ENCODE data around the gene PEX19. TPM values are rescaled to one million over a fixed set of nuclear protein-coding genes. Genes with fewer than 3 reads are reported as not detected.
"Not testable (repeated sequence)": the region's sequence is repeated elsewhere in the genome, so short reads cannot be mapped to it uniquely, and the experiment has no call there.

PEX19 gene
- total RNA-seq, 1 donor from 2014 or later: 21.6 TPM

- H3K4me3 ChIP-seq (ENCODE audit: low read depth, low read length): no peak overlapping the region
- DNase-seq (ENCODE audit: low read depth): no peak
- TF ChIP-seq CTCF (conservative IDR thresholded peaks at IDR 0.05; ENCODE audit: low read depth, low read length): no peak
Observed at GRCh38 chr1:160296036-160296435, 11.1 kb upstream of the PEX19 start.

DNA sequence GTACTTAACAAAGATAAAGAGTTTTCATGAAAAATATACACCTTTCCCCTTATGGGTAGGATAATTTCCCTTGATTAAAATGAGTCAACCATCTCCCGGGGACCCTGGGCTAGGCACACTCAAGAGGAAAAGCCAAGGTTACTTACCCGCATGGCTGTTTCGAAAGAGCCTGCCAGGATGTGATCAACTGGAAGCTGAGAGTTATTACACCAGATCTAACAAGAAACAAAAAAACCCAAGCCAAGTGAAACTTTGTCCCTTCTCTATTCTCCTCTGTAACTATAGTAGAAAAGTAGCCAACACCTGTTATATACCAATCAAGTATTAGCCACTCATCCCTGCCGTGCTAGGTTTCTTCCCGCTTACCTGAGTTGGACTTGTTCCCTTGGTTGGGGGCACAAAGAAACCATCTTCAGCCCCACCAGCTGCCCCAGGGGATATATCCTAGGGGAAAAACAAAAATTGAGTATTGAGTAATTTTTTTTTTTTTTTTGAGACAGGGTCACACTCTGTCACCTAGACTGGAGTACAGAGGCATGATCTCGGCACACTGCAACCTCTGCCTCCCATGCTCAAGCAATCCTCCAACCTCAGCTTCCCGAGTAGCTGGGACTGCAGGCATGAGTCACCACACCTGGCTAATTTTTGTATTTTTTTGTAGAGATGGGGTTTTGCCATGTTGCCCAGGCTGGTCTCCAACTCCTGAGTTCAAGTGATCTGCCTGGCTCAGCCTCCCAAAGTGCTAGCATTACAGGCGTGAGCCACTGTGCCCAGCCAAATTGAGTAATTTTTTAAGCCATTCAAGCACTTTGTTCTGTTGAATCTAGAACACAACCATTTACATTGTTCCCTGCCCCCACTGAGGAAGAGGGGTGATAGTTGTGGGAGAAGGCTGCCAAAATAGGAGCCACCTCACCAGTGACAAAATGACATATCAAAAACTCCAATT lies 8.4 kb upstream of the PEX19 start:
- DNase-seq (ENCODE audit: low read depth): no peak
- no peak for TF ChIP-seq CTCF (conservative IDR thresholded peaks at IDR 0.05; ENCODE audit: low read depth, low read length)
- no peak overlapping the region for H3K4me3 ChIP-seq (ENCODE audit: low read depth, low read length)

DNA sequence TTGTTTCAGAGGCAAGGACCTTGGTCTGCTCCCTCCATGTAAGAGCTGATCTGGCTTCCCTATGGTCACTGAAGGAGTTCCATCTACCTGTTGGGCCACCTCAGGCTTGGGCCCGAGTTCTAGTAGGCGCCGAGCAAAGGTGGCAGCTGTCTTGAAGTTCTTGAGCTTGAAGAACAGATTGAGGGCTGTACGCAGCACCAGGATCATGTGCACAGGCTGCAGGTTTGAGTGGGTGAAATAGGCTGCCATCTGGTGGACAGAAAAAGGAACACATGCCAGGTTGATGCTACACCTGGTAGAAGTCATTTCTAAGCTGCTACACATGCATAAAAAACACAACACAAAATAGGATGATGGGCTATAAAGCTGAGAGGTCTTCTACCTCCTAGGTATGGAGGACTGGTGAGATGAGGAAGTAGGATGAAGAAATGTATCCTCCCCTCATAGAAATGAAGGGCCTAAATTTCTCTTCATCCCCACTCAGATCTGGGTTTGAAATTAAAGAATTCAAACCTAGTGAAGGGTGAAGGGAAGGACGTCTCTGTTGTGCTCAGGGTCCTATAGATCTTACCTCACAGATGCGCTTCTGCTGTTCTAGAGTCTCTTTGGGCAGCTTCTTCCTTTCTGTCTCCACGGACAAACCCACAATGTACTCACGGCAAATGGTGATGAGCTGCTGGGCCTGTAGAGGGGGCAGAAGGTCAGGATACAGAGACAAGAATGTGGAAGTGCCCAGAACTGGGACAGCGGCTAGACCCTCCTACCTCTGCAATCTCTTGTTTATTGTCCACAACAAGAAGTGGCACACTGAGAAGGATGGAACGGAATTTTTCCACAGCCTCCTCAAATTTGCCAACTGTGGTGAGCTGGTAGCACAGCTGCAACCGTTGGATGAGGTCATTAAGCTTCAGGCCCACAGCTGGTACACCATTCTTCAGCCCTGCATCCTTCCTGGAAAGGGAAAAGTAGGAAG lies 6.6 kb upstream of the PEX19 start:
- no peak for DNase-seq (ENCODE audit: low read depth)
- no peak overlapping the region for H3K4me3 ChIP-seq (ENCODE audit: low read depth, low read length)
- TF ChIP-seq CTCF (conservative IDR thresholded peaks at IDR 0.05; ENCODE audit: low read depth, low read length): peak; percentile 79

DNA sequence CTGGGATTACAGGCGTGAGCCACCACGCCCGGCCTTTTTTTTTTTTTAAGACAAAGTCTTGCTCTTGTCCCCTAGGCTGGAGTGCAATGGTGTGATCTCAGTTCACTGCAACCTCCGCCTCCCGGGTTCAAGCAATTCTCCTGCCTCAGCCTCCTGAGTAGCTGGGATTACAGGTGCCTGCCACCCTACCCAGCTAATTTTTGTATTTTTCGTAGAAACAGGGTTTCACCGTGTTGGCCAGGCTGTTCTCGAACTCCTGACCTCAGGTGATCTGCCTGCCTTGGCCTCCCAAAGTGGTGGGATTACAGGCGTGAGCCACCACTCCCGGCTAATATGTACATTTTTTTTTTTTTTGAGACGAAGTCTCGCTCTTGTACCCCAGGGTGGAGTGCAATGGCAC lies 2.8 kb upstream of the PEX19 start:
- not testable (repeated sequence) for DNase-seq (ENCODE audit: low read depth); H3K4me3 ChIP-seq (ENCODE audit: low read depth, low read length)

GRCh38 chr1:160285506-160285905 lies 573 bp upstream of the PEX19 start:
- TF ChIP-seq CTCF (conservative IDR thresholded peaks at IDR 0.05; ENCODE audit: low read depth, low read length): no peak
- H3K4me3 ChIP-seq (ENCODE audit: low read depth, low read length): peak overlapping the region; percentile 95
- no peak for DNase-seq (ENCODE audit: low read depth)

DNA sequence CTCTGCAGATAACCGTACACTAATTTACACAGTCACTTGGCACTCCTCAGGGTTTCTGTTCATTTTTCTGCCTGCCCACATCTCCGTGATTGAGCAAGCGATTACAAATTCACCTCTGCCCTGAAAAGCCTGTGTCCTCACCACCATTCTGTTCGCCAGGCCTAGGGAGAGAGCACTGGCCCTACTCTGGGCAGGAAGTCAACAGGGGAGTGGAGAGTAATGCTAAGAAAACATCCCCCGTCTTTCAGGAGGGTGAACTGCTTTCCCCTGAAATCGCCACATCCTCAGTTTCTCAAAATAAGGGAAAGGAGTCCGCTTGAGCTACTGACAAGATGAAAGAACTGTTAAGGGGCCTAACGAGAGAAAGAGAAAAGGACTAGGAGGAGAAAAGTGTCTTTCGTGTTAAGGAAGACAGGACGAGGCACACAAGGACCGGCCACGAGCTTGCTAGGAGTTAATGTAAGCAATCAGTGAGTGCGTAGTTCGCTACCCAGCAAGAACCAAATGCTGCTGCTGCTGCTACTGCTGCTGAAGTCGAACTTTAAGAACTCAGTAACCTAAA lies 632 bp downstream of the PEX19 start:
- peak overlapping the region; percentile 95 for H3K4me3 ChIP-seq (ENCODE audit: low read depth, low read length)
- no peak for TF ChIP-seq CTCF (conservative IDR thresholded peaks at IDR 0.05; ENCODE audit: low read depth, low read length)
- DNase-seq (ENCODE audit: low read depth): peak; percentile 52

GRCh38 chr1:160282807-160283206 lies 2.1 kb downstream of the PEX19 start:
- no peak overlapping the region for H3K4me3 ChIP-seq (ENCODE audit: low read depth, low read length)
- DNase-seq (ENCODE audit: low read depth): no peak
- peak; percentile 14 for TF ChIP-seq CTCF (conservative IDR thresholded peaks at IDR 0.05; ENCODE audit: low read depth, low read length)
